CD4-positive, alpha-beta T cell (primary cell): ENCODE data around the gene ZNRF1. TPM values are rescaled to one million over a fixed set of nuclear protein-coding genes. Genes with fewer than 3 reads are reported as not detected.

Experiments
- ATAC-seq: fragments of 200-7000 bp; cut with Tn5 transposase; one replicate; pipeline ENCODE4 v1.10.0; 2022; ENCODE audit warnings: mild to moderate bottlenecking; ENCODE audit not compliant: poor library complexity
- CTCF ChIA-PET: fragments of 350-600 bp; sonication (Branson Sonifier 250); formaldehyde crosslinking; loops from one replicate; lab custom pipeline; 2021; ENCODE audit warnings: antibody characterized with exemption, inconsistent platforms; lab: Charles Lee
- POLR2A ChIA-PET: fragments of 350-600 bp; sonication (Branson Sonifier 250); formaldehyde crosslinking; loops from one replicate; lab custom pipeline; 2021; ENCODE audit warnings: antibody characterized with exemption, inconsistent platforms; lab: Charles Lee
- DNase-seq, 14 experiments: peaks; one replicate each; pipeline ENCODE4 v3.0.0-alpha.2; 2013 to 2020; ENCODE audit warnings: mixed read lengths in 2 of 14
- H3K27ac ChIP-seq, 2 donors: one replicate each; pipeline versions ENCODE4 v1.5.1 to v1.7.0; 2013; ENCODE audit warnings: low read length in 2 of 2, low read depth in 1 of 2, mild to moderate bottlenecking in 1 of 2
- H3K27me3 ChIP-seq, 2 experiments: 1 replicate in 1 of 2; 2 replicates in 1 of 2; pipeline versions ENCODE4 v1.6.1 to v1.7.0; 2013; ENCODE audit warnings: low read length in 2 of 2, control low read depth in 1 of 2, mild to moderate bottlenecking in 1 of 2, moderate library complexity in 1 of 2; ENCODE audit not compliant: insufficient read depth in 2 of 2, control insufficient read depth in 1 of 2
- H3K36me3 ChIP-seq: one replicate; pipeline ENCODE4 v1.6.1; 2013; ENCODE audit warnings: low read length, control low read depth; ENCODE audit not compliant: insufficient read depth
- H3K4me1 ChIP-seq: one replicate; pipeline ENCODE4 v1.6.1; 2013; ENCODE audit warnings: low read length, control low read depth; ENCODE audit not compliant: insufficient read depth
- H3K4me3 ChIP-seq: one replicate; pipeline ENCODE4 v1.5.1; 2013; ENCODE audit warnings: mild to moderate bottlenecking, low read length, moderate library complexity
- H3K9me3 ChIP-seq, 2 experiments: 1 replicate in 1 of 2; 2 replicates in 1 of 2; pipeline versions ENCODE4 v1.6.1 to v1.7.0; 2013; ENCODE audit warnings: low read length in 2 of 2, mild to moderate bottlenecking in 2 of 2, control low read depth in 1 of 2, moderate library complexity in 1 of 2; ENCODE audit not compliant: control insufficient read depth in 1 of 2, insufficient read depth in 1 of 2
- H3K27ac Mint-ChIP-seq: one replicate; pipeline ENCODE4 v1.8.0; 2020; ENCODE audit warnings: mixed read lengths
- H3K27me3 Mint-ChIP-seq: one replicate; pipeline ENCODE4 v1.8.0; 2021; ENCODE audit warnings: mixed read lengths
- H3K36me3 Mint-ChIP-seq: one replicate; pipeline ENCODE4 v1.8.0; 2021; ENCODE audit warnings: low read depth, mixed read lengths
- H3K4me1 Mint-ChIP-seq: one replicate; pipeline ENCODE4 v1.8.0; 2021; ENCODE audit warnings: low read depth, mixed read lengths
- H3K4me3 Mint-ChIP-seq: one replicate; pipeline ENCODE4 v1.8.0; 2020; ENCODE audit warnings: mild to moderate bottlenecking, mixed read lengths
- H3K9me3 Mint-ChIP-seq: one replicate; pipeline ENCODE4 v1.8.0; 2020; ENCODE audit warnings: mixed read lengths
- intact Hi-C, 2 experiments: fragments of 100-400 bp; cut with DNase I in 1 of 2; cut with micrococcal nuclease in 1 of 2; formaldehyde crosslinking; loops; one replicate each; pipeline versions ENCODE4 v1.15.1 to v1.9.0; 2023 to 2025; cut with DNase I, micrococcal nuclease
- total RNA-seq, 174 experiments: library from RNA in 2 of 174; stranded (reverse) in 2 of 174; gene quantifications; one replicate each; pipeline ENCODE4 v1.2.3 and lab custom pipeline; 2021 to 2026
- TF ChIP-seq, protein P1 (sequence below): fragments of 200-600 bp; IDR thresholded peaks from one replicate; pipeline ENCODE4 v1.8.0; 2022; ENCODE audit warnings: antibody characterized with exemption, mild to moderate bottlenecking

Gene ZNRF1
- total RNA-seq, 2 experiments from 2014 or later = 2.8 to 4.0 TPM

DNA sequence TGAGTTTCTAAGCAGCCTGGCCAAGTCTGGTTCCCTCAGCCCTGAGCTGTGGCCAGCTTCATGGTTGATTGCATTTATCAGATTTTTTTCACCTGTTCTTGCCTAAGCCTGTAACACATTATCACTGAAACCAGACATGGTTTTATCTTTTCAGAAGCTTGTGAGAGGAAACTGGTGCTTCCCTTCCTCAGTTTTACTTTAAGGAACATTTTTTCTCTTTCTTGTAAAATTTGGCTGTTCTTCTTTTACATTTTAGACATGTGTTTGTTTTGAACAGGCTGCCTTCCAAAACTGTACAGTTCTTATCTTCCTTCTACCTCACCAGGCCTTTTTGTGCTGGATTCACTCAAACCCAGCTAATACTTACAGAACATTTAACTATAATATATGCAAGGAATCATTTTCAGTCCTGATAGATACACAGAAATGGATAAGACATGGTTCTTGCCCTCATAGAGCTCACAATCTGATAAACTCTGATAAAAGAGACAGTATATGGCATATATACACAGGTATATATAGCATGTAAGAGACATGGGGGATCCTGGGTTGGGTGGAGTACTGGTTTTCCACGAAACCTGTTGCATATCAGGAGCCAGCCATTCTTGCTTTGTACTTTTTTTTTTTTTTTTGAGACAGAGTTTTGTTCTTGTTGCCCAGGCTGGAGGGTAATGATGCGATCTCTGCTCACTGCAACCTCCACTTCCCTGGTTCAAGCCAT lies 44.5 kb downstream of the ZNRF1 start:
- ChIA-PET POLR2A (no interaction called here), CTCF (interaction anchor here (0.6 to 2.3 kb wide), 2 partner anchors 17 to 68 kb away, joined by 3 to 7 read pairs; no protein-coding TSS in a partner anchor)
- ATAC-seq = no peak

DNA sequence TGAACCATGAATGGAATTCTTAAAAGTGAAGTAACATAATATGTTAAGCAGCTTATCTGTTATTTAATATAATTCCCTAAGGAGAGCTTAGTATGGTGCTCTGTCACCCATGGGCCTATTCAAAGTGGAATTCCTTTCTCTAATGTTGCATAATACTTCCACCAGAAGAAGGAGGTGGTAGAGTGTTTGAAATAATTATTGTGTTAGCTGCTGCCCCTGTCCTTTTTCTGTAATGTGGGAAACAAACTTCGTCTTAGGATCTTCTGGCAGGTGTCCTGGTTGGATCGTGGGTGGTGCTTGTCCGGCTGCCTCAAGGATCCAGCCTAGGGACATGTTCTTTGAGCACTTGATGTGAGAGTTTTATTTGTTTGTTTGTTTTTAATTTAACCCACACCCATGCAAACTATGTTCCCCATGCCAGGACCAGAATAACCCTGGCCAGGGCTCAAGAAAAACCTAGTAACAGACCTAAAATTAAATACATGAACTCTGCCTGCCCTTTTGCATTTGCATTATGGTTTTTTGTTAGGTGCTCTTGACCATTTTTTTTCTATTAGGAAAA lies 46.1 kb downstream of the ZNRF1 start:
- intact Hi-C loops = no loop called here

More for the DNA sequence above, 44.5 kb downstream of the ZNRF1 start:
- Histone ChIP-seq H3K4me3 (no peak overlapping the region), H3K9me3 (no peaks in the 10 kb centered on the region), H3K27me3 (no peaks in the 10 kb centered on the region), H3K27ac (no peak overlapping the region), H3K4me1 (no peaks in the 10 kb centered on the region), H3K36me3 (no peaks in the 10 kb centered on the region)
- H3K36me3 Mint-ChIP-seq = no peaks in the 10 kb centered on the region
- H3K9me3 Mint-ChIP-seq = no peaks in the 10 kb centered on the region
- intact Hi-C loops = no loop called here
- DNase-seq = no peak
- H3K27ac Mint-ChIP-seq = peak overlapping the region; percentile 55
- no peak overlapping the region for H3K4me3 Mint-ChIP-seq
- TF ChIP-seq, protein P1, sequence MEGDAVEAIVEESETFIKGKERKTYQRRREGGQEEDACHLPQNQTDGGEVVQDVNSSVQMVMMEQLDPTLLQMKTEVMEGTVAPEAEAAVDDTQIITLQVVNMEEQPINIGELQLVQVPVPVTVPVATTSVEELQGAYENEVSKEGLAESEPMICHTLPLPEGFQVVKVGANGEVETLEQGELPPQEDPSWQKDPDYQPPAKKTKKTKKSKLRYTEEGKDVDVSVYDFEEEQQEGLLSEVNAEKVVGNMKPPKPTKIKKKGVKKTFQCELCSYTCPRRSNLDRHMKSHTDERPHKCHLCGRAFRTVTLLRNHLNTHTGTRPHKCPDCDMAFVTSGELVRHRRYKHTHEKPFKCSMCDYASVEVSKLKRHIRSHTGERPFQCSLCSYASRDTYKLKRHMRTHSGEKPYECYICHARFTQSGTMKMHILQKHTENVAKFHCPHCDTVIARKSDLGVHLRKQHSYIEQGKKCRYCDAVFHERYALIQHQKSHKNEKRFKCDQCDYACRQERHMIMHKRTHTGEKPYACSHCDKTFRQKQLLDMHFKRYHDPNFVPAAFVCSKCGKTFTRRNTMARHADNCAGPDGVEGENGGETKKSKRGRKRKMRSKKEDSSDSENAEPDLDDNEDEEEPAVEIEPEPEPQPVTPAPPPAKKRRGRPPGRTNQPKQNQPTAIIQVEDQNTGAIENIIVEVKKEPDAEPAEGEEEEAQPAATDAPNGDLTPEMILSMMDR = no peak
- peaks cover 21% of the 10 kb centered on the region for H3K4me1 Mint-ChIP-seq
- H3K27me3 Mint-ChIP-seq = no peaks in the 10 kb centered on the region

DNA sequence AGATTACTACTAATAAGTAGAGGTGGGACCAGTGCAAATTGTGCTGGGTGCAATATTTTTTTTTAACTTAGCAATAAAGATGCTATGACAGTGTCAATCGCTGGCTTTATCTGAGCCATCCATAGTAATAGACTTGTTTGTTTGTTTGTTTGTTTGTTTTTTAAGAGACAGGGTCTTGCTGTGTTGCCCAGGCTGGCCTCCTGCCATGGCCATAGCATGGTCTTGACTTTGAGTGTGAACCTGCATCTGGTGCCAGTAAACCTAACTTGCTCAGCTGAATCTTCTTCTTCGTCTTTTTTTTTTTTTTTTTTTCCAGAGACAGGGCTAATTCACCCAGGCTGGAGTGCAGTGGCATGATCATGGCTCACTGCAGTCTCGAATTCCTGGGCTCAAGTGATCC lies 46.6 kb downstream of the ZNRF1 start:
- TF ChIP-seq, protein P1 = no peak
- ChIA-PET POLR2A (no interaction called here), CTCF (interaction anchor here (2.3 kb wide), 1 partner anchor 66 kb away, joined by 7 read pairs; no protein-coding TSS in a partner anchor)
- no peaks in the 10 kb centered on the region for H3K4me1 ChIP-seq
- H3K9me3 ChIP-seq = no peaks in the 10 kb centered on the region
- Mint-ChIP-seq H3K27ac (no peak overlapping the region), H3K4me1 (peaks cover 10% of the 10 kb centered on the region), H3K36me3 (no peaks in the 10 kb centered on the region), H3K27me3 (no peaks in the 10 kb centered on the region), H3K9me3 (no peaks in the 10 kb centered on the region), H3K4me3 (no peak overlapping the region)
- no peaks in the 10 kb centered on the region for H3K27me3 ChIP-seq
- ATAC-seq = no peak
- H3K36me3 ChIP-seq = no peaks in the 10 kb centered on the region
- DNase-seq = no peak
- H3K4me3 ChIP-seq = no peak overlapping the region
- no peak overlapping the region for H3K27ac ChIP-seq
- intact Hi-C loops = no loop called here

More for the DNA sequence above, 46.1 kb downstream of the ZNRF1 start:
- no peaks in the 10 kb centered on the region for H3K36me3 ChIP-seq
- no peak overlapping the region for H3K4me3 ChIP-seq
- DNase-seq (no peak), ATAC-seq (no peak)
- Mint-ChIP-seq H3K27ac (no peak overlapping the region), H3K4me1 (peaks cover 10% of the 10 kb centered on the region), H3K36me3 (no peaks in the 10 kb centered on the region), H3K4me3 (no peak overlapping the region), H3K27me3 (no peaks in the 10 kb centered on the region), H3K9me3 (no peaks in the 10 kb centered on the region)
- no peaks in the 10 kb centered on the region for H3K9me3 ChIP-seq
- H3K27ac ChIP-seq = no peak overlapping the region
- no peaks in the 10 kb centered on the region for H3K4me1 ChIP-seq
- TF ChIP-seq, protein P1 = no peak
- CTCF ChIA-PET = interaction anchor here (2.3 kb wide), 1 partner anchor 66 kb away, joined by 7 read pairs; no protein-coding TSS in a partner anchor
- POLR2A ChIA-PET = no interaction called here
- H3K27me3 ChIP-seq = no peaks in the 10 kb centered on the region
